Activated CD8-positive, alpha-beta memory T cell treated with anti-CD3 and anti-CD28 coated beads for 24 hours (primary cell): ENCODE results near the gene ARPP21.

ENCODE experiments used
- DNase-seq: peaks from one replicate; pipeline ENCODE4 v3.0.0-alpha.2; 2020

The ARPP21 gene

DNA sequence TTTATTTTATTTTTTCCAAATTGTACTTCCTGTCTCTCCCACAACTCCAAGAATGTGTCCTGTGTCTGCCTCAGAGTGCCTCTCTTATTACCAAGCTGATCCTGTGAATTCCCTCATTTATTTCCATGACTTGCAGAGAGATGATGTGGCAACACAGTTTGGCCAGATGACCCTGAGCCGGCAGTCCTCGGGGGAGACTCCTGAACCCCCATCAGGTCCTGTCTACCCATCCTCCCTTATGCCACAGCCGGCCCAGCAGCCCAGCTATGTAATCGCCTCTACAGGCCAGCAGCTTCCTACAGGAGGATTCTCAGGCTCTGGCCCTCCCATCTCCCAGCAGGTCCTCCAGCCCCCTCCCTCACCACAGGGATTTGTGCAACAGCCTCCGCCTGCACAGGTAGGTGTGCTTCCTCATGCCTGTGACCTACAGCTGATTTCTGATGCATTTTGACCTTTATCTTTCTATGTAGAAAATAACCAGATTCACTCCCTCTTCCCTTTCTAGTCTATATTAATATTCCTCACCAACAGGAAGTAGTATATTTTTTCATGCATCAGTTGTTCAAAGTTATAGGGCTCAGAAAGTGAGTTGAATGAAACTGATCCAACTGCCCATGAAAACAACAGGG lies 100.0 kb downstream of the ARPP21 start:
- no peak for DNase-seq

DNA sequence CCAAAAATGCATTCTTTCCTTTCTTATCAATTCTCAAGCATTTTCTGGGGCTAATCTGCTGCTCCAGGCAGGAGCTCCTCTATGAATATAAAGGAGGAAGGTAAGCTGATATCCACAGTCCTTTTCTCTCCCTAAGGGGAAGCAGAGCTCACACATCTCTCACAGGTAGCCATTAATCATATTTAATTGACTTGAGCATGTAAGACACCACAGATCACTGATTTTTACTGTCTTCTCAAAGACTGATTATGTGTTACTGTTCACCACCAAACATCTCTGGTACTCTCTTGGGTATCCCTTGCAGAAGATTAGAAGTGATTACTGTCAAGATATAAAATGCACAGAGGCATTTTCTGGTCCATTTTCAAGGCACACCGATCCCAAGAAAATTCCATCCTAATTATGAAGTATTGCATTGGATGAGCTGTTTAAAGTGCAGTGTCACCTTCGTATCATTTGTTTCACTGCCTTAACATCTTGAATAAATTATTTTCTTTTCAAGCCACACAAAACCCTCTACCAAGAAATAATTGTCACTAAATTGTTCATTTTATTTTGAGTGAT lies 100.7 kb downstream of the ARPP21 start:
- DNase-seq = no peak

DNA sequence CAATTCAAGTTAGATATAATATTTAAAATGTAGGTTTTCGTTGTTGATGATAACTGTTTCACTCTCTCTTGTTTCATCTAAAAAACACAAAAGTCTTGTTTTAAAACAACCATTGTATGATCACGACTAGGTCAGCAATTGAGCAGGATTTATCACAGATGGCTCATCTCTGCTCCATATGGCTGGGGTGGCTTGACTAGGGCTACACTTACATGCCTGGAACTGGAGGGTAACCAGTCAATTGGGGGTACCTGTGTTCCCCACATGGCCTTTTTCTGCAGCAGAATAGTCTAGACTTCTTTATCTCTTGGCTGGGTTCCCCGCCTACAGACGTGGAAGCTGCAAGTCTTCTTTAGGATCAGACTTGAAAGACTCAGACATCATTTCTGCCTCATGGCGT lies 103.9 kb downstream of the ARPP21 start:
- no peak for DNase-seq

DNA sequence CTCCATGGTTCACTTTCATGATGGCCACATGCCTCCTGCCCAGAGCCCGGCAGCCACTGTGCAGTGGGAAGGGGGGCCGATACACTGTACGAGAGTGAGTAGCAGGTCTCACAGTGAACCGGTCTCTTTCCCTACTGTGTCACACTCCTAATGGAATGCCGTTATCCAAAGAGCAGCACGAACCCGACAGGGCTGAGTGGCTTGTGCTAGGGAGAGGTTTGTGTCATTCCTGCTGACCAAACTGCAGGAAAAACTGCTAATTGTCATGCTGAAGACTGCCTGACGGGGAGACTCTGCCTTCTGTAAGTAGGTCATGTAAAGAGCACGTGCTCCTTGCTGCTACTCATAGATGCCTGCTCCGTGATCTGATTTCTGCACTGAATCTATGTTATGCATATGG lies 105.1 kb downstream of the ARPP21 start:
- DNase-seq = no peak

DNA sequence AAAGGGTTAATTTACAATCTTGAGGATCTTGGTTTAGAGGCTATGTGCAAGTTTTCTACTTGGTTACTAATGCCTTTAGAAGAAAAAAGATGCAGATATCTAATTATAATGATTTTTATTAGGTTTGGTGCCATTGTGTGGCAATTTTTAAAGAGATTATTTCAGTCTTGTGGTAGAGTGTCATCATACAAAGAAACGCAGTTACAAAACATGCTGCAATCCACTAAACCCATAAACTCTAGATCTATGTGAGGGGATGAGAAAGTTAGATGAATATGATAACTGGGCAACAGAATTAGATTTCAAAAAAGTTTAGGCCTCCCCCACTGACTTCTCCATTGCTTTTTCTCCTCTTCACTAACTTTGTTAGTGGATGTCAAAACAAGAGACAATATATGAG lies 106.0 kb downstream of the ARPP21 start:
- DNase-seq = no peak

DNA sequence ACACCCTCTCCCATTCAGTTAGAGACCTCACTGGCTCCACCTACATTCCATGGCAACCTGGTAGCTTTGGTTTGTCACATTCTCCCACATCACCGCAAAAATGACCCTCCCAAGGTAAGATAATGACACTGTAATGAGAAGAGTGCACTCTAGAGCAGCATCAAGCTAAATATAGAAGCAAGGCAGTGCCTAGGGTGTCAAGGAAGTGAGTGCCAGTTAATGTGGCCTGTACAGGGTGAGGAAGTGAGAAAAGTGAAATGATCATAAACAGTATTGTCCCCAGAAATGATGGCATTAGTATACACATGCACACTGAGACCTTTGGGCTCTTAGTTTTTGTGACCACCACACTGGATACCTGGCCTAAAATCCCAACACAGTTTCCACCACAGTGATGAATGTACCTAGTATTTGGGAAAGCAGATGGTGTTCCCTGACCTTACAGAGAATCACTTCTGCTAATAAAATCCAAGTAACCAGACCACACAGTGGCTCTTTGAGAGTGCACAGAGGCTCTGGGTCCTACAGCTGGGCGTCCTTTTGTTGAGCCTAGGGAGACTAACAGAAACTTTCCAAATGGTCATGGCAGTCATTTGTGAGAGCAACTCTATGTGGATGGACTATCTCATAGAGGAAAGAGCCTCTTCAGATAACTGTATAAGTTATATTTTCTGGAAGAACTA lies 106.6 kb downstream of the ARPP21 start:
- DNase-seq = no peak

DNA sequence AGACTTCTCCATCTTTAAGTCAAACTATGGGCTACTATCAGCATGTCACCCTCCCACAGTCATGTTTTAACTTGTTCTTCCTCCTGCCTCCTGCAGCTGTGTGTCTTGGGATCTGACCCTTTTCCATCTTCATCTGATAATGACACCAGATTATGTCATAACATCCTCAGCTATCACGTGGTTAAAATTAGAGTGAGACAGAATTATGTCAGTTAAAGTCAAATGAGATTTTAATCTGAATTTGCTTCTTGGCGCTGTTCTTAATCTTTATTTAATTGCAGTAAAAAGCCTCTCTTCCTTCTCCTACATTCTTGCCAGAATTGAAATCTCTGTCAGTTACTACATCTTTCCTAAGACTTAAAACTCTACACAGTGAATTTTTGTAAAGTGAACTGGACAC lies 107.2 kb downstream of the ARPP21 start:
- no peak for DNase-seq

DNA sequence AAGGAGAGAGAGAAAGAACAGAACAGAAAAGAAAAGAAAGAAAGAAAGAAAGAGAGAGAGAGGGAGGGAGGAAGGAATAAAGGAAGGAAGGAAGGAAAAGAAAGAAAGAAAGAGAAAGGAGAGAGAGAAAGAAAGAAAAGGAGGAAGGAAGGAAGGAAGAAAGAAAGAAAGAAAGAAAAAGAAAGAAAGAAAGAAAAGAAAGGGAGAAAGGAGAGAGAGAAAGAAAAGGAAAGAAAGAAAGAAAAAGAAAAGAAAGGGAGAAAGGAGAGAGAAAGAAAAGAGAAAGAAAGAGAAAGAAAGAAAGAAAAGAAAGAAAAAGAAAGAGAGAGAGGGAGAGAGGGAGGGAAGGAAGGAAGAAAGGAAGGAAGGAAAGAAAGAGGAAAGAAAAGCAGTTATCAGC lies 108.8 kb downstream of the ARPP21 start:
- DNase-seq = no peak

DNA sequence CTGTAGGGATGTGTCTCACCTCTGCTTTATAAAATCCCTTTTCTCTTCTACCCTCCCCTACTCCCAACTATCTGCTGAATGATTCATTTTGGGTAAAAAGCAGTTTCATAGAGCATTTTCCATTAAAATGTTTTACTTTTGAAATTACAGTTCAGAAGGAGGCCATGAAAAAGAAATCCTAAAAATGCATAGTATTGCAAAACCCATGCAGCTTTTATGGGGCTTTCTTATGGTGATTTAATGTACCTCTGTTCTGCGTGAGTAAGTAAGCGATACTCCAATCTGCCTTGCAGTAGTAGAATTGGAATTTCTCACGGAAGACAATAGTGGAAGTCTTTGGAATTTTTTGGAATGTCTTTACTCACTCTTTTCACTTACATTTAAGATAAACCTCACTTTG lies 111.9 kb downstream of the ARPP21 start:
- DNase-seq = no peak

DNA sequence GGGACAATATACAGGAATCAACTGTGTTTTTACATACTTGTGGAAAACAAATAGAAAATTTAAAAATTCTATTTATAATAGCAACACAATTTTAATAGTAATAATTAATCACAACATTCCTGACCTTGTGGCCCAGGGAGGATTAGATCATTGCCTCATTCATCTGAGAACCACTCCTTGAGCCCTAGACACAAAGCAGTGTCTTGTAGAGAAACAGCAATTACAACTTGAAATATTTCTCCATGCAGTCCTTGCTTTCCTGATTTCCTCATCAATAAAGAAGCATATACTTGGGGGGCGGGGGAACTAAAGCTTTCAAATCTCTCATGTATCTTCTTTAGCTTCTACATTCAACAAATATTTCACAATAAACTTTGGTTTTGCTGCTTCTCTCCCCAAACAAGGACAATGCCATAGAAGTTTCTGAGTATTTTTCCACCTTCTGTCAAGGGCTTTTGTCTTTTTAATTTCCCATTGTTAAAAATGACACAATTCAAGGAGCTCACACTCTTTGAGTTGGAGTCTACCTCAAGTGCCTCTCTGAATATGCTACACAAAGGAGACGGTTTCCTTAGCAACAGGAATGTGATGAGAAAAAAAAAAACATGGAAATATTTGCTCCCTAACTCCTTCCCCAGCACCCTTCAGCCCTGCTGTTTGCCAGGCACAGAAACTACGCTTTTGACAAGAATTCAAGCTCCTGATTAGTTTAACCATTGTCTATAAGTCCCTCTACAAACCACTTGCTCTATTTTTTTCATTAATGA lies 118.8 kb downstream of the ARPP21 start:
- no peak for DNase-seq

DNA sequence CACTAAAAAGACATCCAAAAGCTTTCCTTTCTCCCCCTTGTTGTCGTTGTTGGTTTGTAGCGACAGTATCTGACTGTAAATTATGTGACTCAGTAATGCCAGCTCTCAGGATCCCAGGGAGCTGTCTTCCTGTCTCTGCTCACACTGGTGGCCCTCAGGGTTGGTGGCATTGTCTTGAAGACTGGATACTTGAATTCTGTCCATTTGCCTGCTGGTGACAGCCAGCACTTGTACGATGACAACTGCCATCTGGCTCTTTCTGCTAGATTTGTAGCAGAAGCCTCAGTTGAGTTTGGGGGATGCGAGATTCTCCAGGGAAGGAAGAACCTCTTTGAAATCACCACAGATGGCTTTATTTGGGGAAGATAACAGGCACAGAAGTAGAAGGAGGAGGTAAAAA lies 120.8 kb downstream of the ARPP21 start:
- DNase-seq = no peak

DNA sequence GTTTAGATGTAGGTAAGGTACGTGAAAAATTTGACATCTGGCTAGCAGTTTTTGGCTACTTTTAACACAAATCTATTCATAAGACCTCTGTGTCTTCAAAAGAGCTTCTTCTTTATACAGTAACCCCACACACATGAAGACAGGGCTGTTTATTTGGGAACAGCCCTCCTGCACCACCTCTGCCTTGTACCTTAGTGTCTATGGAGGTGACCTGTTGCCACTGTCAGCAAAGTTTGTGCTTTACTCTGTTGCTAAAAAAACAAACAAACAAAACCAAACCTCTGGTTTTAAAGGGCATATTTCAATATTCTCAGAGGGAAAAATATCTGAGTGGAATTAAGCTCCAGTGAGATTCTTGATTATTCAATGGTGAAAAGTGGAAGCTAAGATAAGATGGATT lies 122.0 kb downstream of the ARPP21 start:
- no peak for DNase-seq

DNA sequence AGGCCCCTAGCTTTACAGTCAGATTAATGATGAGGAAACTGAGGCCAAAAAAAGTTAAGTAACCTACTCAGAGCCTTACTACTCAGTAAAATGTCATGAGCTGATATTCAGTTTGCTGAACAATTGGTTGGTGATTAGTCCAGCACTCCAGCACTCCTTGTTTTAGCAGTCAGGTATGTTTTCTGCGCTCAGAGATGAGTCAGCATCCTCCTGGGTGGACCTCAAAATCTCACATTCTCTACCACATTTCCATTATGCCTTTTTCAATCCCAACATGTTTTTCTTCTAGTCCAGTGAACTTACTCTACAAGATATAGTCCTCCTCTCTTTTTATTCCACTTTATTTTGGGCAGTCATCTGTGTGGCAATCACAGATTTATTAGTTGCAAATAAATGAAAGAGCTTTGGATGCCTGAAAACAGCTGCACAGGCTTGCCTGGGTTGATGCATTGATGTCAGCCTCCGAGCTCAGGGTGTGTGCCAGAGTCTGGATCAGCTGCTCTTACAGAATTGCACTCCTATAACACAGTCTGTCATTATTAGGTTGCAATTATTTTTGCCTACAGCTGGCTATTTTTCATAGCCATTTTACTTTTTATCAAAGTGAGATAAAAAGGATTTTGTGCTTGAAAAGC lies 133.2 kb downstream of the ARPP21 start:
- DNase-seq = no peak

DNA sequence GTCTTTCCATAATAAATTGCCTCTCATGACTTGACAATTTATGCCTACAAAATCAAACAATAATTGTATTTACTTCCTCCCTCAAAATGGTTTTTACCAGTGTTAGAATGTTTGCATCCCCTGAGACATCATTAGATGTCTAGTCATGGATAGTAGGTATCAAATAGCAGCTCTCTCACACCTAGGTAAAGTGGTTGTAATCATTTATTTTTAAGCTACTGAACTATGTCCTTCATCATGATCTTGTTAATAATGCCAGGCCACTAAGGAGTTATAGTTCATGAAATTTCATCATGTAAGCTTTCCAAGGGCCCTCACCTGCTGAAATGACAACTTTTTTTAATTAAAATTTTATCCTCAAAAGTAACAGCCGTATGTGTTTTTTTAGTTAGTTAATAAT lies 134.1 kb downstream of the ARPP21 start:
- DNase-seq = no peak

DNA sequence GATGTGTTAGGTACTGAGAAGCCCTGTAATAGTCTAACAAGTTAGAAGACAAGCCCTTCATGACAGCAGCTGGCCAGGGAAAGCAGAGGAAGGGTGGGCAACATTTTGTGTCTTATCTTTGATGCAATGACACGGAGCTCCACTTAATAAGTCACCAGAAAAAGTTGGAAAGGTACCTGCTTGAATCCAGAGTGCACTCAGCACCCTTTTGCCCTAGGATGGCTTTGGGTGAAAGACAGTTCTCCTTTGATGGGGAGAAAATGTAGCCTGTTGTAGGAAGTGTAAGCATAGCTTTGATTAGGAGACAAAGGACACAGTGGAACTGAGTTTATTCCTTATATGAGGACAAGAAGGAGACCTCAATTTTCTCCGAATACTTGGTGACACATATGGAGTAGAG lies 137.0 kb downstream of the ARPP21 start:
- DNase-seq = no peak

DNA sequence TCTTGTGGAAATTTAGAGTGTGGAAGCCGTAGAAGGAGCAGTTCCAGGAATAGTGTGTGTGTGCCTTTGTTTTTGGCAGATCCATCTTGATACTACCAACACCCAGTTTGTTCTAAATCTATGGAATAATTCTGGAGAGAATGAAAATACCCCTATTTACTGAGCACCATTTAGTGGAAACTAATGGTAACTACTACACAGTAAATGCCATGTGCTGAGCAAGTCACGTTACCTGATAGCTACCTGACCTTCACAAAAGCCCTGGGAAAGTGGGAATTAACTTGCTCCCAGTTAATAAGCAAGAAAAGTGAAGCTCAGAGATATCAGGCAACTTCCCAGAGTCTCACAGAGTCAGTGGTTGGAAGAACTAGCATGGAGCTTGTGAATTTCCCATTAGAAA lies 137.7 kb downstream of the ARPP21 start:
- DNase-seq = no peak

DNA sequence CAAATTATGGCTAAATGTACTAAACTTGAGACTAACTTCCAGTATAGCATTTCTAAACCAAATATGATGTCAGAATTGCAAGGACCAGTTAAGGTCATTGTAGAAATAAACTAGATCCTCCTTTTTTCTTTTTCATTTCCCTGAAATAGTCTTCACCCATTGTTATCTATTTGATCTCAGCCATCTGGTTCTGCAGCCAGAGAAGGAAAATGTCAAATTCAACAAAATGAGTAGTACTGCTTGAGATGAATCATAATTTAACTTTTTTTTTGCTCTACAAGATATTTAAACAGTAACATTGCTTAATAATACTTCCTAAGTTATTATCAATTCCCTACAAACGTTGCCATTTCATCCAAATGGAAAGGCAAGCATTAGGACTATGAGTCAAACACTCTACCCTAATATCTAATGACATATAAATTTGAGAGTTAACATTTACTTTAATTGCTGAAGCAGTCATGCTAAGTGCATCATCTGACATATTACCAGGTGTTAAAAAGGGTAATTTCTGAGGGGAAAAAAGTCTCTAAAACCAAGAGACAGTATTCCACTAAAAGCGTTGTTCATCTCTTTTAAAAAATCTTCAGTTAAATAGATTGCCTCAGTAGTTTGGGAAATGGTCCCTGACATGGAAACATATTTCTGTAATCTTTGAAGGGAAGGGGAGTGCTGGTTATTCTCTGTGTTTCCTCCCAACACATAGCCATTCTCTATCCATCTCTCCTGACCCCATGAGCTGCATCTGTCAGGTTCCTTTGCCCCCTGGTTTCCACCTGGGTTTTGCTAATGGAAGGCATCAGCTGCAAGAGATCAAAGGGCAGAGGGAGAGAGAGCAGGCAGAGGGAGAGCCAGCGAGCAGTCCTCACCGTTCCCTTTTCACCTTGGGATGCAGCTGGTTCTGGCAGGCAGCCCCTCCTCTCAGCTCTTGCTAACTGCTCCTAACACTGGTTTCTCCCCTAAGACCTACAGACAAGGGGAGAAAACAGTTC lies 138.5 kb downstream of the ARPP21 start:
- DNase-seq = no peak

DNA sequence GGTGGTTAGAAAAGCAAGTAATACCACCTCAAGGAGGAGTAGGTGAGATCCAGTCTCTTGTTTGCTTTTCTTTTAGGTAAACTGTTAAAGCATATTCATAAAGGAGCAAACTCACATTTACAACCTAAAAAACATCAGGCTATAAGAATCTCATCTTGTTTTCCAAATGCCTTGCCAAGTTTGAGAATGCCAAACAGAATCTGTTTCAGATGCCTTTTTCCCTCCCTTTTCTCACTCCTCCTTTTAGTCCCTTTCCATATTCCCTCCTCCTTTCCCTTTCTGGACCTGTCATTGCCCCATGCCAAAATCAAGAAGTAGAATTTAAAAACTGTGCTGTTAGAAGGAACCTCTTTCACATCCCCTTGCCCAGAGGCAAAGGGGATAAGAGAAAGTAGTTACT lies 140.3 kb downstream of the ARPP21 start:
- DNase-seq = no peak

DNA sequence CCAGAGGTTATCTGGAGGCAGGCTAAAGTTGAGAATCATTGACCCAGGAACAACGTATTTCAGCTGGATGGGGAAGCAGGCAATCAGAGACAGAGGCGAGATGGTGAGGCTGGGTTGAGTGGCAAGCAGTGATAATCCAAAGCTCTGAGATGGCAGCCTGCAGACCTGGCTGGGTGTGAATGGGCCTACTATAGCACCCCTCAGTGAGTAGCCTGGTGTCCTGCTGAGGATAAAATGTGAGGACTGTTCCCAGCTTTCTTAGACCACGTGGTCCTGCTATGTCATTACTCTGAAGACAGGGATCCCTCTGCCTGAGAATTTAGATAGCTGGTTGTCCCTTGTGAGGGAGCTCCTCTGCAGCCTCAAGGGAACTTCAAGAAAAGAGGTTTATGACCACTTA lies 141.5 kb downstream of the ARPP21 start:
- no peak for DNase-seq

DNA sequence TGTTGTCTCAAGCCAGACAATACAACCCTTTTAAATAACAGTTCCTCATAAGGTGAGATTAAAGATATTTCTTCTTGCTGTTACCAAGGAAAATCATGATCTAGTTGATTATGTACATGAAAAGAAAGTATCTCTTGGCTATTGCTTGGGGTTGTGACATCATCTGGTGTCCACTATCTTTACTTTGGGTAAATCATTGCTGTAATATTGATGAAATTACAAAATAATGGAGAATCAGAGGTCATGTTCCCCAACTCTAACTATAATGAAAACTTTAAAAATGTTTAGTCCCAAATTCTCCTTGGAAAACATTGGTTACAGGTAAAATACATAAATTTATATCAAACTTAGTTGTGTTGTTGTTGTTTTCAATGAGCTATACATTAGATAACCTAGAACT lies 142.2 kb downstream of the ARPP21 start:
- no peak for DNase-seq

DNA sequence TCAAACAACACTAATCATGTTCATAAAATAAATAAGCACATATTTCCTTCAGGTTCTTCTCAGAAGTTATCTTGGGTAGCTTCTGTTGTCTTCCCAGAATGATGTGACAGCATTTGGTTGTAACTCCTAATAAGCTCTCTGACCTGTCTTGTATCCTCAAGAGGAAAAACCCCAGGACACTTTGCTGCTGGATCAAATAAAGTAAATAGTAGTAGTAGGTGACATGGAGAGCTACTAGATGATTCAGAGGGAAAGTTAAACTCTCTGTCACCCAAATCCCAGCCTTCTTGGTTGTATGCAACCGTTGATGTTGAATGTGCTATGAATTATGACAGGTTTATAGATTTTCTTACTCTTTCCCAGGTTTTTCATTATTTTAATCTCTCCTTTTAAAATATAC lies 143.0 kb downstream of the ARPP21 start:
- DNase-seq = no peak

DNA sequence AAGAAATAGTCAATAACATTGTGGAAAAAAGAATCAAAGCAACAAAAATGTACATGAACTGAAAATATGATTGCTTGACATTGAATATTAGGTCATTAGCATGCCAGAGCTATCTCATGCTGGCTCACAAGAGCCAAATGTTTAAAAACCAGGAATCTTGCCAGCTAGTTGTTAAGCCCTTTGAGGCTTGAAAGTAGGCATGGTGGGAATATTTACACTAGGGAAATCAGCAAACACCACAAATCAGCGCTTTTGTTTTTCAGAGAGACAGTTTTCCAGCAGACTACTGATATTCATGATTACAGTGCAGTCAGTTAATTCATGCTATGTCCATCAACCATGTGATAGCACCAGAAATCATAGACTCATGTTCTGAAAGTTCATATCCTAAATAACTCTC lies 144.8 kb downstream of the ARPP21 start:
- no peak for DNase-seq
